Adrenal gland (tissue), 12 donors: ENCODE measurements around the gene MUSK. TPM values are rescaled to one million over a fixed set of nuclear protein-coding genes. Genes with fewer than 3 reads are reported as not detected.

Experiments used
- DNase-seq, 7 donors: peaks; one replicate each; pipeline ENCODE4 v3.0.0-alpha.2; 2019 to 2020
- H3K27ac ChIP-seq, 5 donors: fragments of 200-600 bp; sonication (generic) in 4 of 5; 1 replicate in 3 of 5; 2 replicates in 2 of 5; pipeline versions ENCODE4 v1.5.1 to v1.8.0; 2016 to 2020; ENCODE audit warnings: mild to moderate bottlenecking in 1 of 5
- H3K27me3 ChIP-seq: fragments of 200-600 bp; 2 replicates; pipeline ENCODE4 v1.8.0; 2021
- H3K36me3 ChIP-seq, 2 donors: fragments of 200-600 bp; replicated peaks in 1 of 2; 1 replicate in 1 of 2; 2 replicates in 1 of 2; pipeline versions ENCODE4 v1.5.1 to v1.8.0; 2018 to 2022
- H3K4me1 ChIP-seq, 2 donors: fragments of 200-600 bp; replicated peaks in 1 of 2; 1 replicate in 1 of 2; 2 replicates in 1 of 2; pipeline versions ENCODE4 v1.5.1 to v1.8.0; 2018 to 2021
- H3K4me3 ChIP-seq, 4 donors: fragments of 200-600 bp; sonication (generic) in 3 of 4; one replicate each; pipeline ENCODE4 v1.5.1; 2016 to 2018
- H3K9me3 ChIP-seq, 3 donors: fragments of 200-600 bp; sonication (generic) in 1 of 3; replicated peaks in 1 of 3; 1 replicate in 2 of 3; 2 replicates in 1 of 3; pipeline versions ENCODE4 v1.5.1 to v1.8.0; 2016 to 2021
- CTCF ChIP-seq, 6 experiments: fragments of 450-650 bp in 4 of 6; fragments of 200-600 bp in 2 of 6; sonication (generic) in 1 of 6; IDR thresholded peaks; 1 replicate in 5 of 6; 2 replicates in 1 of 6; pipeline versions ENCODE4 v1.5.1 to v1.8.0; 2016 to 2021; ENCODE audit warnings: antibody characterized with exemption in 6 of 6, mild to moderate bottlenecking in 2 of 6, moderate library complexity in 1 of 6
- POLR2A ChIP-seq, 2 donors: fragments of 450-650 bp; IDR thresholded peaks; one replicate each; pipeline ENCODE4 v1.6.1; 2017; ENCODE audit warnings: antibody characterized with exemption in 2 of 2, mild to moderate bottlenecking in 2 of 2, moderate library complexity in 1 of 2
- WGBS, 4 donors: extraction: QIAGEN DNeasy Blood & Tissue Kit in 2 of 4; methylation state at CpG; one replicate each; pipeline versions ENCODE4 v1.1.5 to v1.1.7; 2013 to 2017; 5-methylcytosine and 5-hydroxymethylcytosine counted together
- intact Hi-C, 2 donors: fragments of 100-400 bp; cut with DNase I; formaldehyde crosslinking; loops; one replicate each; pipeline versions ENCODE4 v1.14.1 to v1.15.0; 2022 to 2023
- polyA plus RNA-seq, 3 donors: library from polyadenylated mRNA; stranded (reverse); fragments of 200-250 nt in 2 of 3; fragments of 350-450 nt in 1 of 3; fragmentation: Illumina TruSeq in 1 of 3; extraction: RNeasy Lipid Tissue Mini Kit (QIAGEN cat#74804) in 1 of 3; gene quantifications; one replicate each; pipeline ENCODE4 v1.2.3, GENCODE V29; 2013 to 2014
- total RNA-seq, 9 donors: library from RNA; depleted of rRNA in 4 of 9; stranded (reverse); fragments of >200 nt in 4 of 9; fragments of 120-200 nt in 1 of 9; fragmentation: NEBNext Ultra II Directional in 1 of 9; extraction: Animal tissue kit (Norgen Biotek cat#: 25700) in 1 of 9; gene quantifications; one replicate each; pipeline versions ENCODE4 v1.1.0 to v1.2.4, GENCODE V29; 2013 to 2023
- donor health status: healthy with polysubstance abuse.
- donor health status: Bipolar disorder and iron deficiency.
- donor health status: DM: yes; HTN: yes; CAD: no.
- donor health status: DM: no; HTN: no; CAD: no.
- donor health status: DM: no; HTN: no; CAD: no.
- donor health status: DM: yes; HTN: yes; CAD: no.

MUSK gene
- total and polyA plus RNA-seq, 12 donors: 0.04 to 5.1 (median 0.15) TPM; not detected in 2

- intact Hi-C loops: no loop called here
- Histone ChIP-seq H3K27ac (no peak overlapping the region), H3K4me1 (no peaks in the 10 kb centered on the region), H3K9me3 (no peaks in the 10 kb centered on the region), H3K27me3 (no peaks in the 10 kb centered on the region), H3K4me3 (no peak overlapping the region), H3K36me3 (no peaks in the 10 kb centered on the region)
- DNase-seq: no peak
- TF ChIP-seq POLR2A (IDR thresholded peaks at IDR 0.05): no peak
- no peak for TF ChIP-seq CTCF (IDR thresholded peaks at IDR 0.05)
- 76 to 83% (median 78%) methylated on average over 3 of the region's 3 CpGs for WGBS, 4 donors
Observed at GRCh38 chr9:110809038-110809595, 140.5 kb downstream of the MUSK start.

- WGBS, 4 donors: 65 to 86% (median 81%) methylated on average over 1 of the region's 1 CpG
- intact Hi-C loops: no loop called here
- H3K4me1 ChIP-seq: no peaks in the 10 kb centered on the region
- H3K27ac ChIP-seq: no peak overlapping the region
- no peaks in the 10 kb centered on the region for H3K9me3 ChIP-seq
- H3K36me3 ChIP-seq: no peaks in the 10 kb centered on the region
- no peak for TF ChIP-seq CTCF (IDR thresholded peaks at IDR 0.05)
- no peak for TF ChIP-seq POLR2A (IDR thresholded peaks at IDR 0.05)
- no peak for DNase-seq
- no peak overlapping the region for H3K4me3 ChIP-seq
- H3K27me3 ChIP-seq: no peaks in the 10 kb centered on the region
Observed at GRCh38 chr9:110810262-110810976, 141.8 kb downstream of the MUSK start.

GRCh38 chr9:110812886-110813285 lies 144.3 kb downstream of the MUSK start:
- Histone ChIP-seq H3K36me3 (no peaks in the 10 kb centered on the region), H3K9me3 (no peaks in the 10 kb centered on the region), H3K27ac (no peak overlapping the region), H3K27me3 (no peaks in the 10 kb centered on the region), H3K4me3 (no peak overlapping the region), H3K4me1 (no peaks in the 10 kb centered on the region)
- intact Hi-C loops: no loop called here
- WGBS, 4 donors: 80 to 88% (median 86%) methylated on average over 3 of the region's 3 CpGs
- no peak for DNase-seq
- TF ChIP-seq POLR2A (IDR thresholded peaks at IDR 0.05) (no peak), CTCF (IDR thresholded peaks at IDR 0.05) (no peak)

GRCh38 chr9:110814159-110814558 lies 145.6 kb downstream of the MUSK start:
- TF ChIP-seq POLR2A (IDR thresholded peaks at IDR 0.05): no peak
- Histone ChIP-seq H3K27ac (no peak overlapping the region), H3K9me3 (no peaks in the 10 kb centered on the region), H3K27me3 (no peaks in the 10 kb centered on the region), H3K4me1 (no peaks in the 10 kb centered on the region), H3K4me3 (no peak overlapping the region), H3K36me3 (no peaks in the 10 kb centered on the region)
- WGBS, 4 donors: 47 to 73% (median 65%) methylated on average over 2 of the region's 2 CpGs
- intact Hi-C loops: no loop called here
- DNase-seq: no peak

DNA sequence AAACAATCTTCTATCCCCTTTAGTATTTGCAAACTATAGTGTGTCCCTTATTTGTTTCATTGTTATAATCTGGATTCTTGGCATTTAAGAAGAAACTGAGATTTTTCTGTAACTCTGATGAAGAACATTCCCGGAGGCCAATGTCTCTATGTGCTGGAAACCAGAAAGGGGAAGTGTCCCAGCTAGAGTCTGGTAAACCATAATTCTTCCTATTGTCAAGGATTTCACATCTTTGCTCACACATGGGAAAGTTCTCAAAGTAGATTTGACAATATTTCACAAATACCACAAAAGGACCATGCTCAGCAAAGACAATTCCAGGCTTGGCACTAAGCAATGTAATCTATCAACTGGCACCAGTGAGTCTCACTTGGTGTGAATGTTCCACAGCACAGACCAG lies 146.8 kb downstream of the MUSK start:
- TF ChIP-seq CTCF (IDR thresholded peaks at IDR 0.05) (no peak), POLR2A (IDR thresholded peaks at IDR 0.05) (no peak)
- intact Hi-C loops: no loop called here
- 54 to 78% (median 59%) methylated on average over 1 of the region's 1 CpG for WGBS, 4 donors
- Histone ChIP-seq H3K27me3 (no peaks in the 10 kb centered on the region), H3K36me3 (no peaks in the 10 kb centered on the region), H3K27ac (peak overlapping the region in 1 of 5 donors; percentile 3), H3K4me3 (no peak overlapping the region), H3K9me3 (no peaks in the 10 kb centered on the region), H3K4me1 (no peaks in the 10 kb centered on the region)
- no peak for DNase-seq
